T-helper 1 cell (primary cell): Measurements from ENCODE around the gene PPID.
"Not testable (repeated sequence)": the region's sequence is repeated elsewhere in the genome, so short reads cannot be mapped to it uniquely, and the experiment has no call there.

Source experiments
- DNase-seq, 5 donors: peaks; one replicate each; pipeline ENCODE4 v3.0.0-alpha.2; 2012 to 2020
- total RNA-seq, 4 donors: gene quantifications; one replicate each; lab custom pipeline; 2026; lab: John Stamatoyannopoulos, UW

Gene PPID
- 17.9 to 29.9 (median 25.6) reads per million in 4 donors for total RNA-seq

- peak; percentile 61 to 89 (median 72) for DNase-seq
These were observed at the start of gene PPID for GRCh38 chr4:158722917-158723793. Gene PPID, minus strand, starts transcription at chr4:158723396. Its CDS starts 108 bp downstream, at chr4:158723288.

- no peak for DNase-seq
These were observed 48.6 kb upstream of the PPID start for GRCh38 chr4:158771776-158772175.

GRCh38 chr4:158770671-158771070 lies 47.5 kb upstream of the PPID start:
- no peak for DNase-seq

DNA sequence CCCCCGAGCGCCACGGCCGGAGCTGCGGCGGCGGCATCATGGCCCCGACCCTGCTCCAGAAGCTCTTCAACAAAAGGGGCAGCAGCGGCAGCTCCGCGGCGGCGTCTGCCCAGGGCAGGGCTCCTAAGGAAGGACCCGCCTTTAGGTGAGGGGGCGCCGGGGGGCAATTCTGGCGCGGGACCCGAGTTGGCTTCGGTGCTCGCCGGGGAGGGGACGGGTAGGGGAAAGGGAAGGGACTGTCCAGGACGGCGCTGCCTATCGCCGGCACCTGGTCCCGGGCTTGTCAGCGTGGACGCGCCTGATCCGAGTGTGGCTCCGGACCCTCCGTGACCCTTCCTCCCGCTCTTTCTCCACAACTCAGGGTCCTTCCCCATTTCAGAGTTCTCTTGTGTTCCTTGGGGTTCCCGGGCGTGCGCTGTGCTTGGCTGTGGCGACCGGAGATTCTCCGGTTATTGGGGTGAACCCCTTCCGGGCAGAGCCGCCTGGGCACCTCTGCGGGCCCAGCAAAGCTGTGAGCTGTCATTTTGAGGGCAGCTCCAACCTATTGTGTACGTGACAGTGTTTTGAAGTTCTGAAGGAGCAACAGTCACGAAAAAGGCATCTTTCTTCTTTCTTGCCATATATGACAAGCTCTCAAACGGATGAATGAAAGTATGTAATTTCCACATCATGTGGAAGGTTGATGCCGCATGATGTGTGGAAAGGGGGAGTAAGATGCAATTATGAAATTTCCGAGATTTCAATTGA lies 46.2 kb upstream of the PPID start:
- peak; percentile 12 to 63 (median 29) for DNase-seq

GRCh38 chr4:158768555-158769174 lies 45.5 kb upstream of the PPID start, which contains the start of gene FNIP2:
Gene FNIP2, plus strand, starts transcription at chr4:158769026. Its CDS starts 187 bp downstream, at chr4:158769213.
- peak; percentile 65 to 77 (median 69) for DNase-seq

GRCh38 chr4:158767451-158767850 lies 44.3 kb upstream of the PPID start:
- no peak for DNase-seq

GRCh38 chr4:158766434-158767044 lies 43.3 kb upstream of the PPID start:
- no peak for DNase-seq

DNA sequence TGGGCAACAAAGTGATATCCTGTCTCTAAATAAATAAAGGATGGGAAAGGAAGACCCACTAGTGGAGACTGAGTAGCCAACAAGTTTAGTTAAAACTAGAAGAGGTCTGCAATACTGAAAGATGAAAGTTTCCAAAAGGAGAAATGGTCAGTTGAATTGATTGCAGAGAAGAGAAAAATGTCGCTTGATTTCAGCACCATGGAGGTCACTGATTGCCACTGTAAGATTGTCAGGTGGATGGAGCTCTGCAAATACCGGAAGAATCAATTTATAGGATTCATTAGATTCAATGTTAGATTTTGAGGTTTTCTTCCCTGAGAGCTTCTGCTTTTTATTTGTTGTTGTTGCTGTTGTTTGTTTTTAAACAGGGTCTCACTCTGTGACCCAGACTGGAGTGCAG lies 40.3 kb upstream of the PPID start:
- DNase-seq = no peak

GRCh38 chr4:158762553-158762952 lies 39.4 kb upstream of the PPID start:
- DNase-seq = no peak

DNA sequence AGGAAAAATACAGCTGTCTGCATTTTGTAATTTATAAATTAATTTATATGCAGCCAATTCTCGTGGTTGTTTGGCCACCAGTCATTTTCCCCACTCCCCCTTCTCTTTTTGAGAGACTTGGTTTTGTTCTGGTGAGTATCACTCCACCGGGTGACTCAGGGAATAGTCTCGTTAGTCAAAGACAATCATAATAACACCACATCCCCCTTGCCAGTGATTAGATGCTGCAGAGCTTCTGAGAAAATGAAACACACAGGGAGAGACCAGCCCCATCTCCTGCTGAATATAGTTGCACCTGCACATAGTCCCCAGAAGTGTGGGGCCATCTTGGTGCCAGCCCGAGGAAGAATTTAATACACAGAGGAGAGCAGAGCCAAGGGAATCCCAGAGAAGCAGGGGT lies 37.7 kb upstream of the PPID start:
- peak in 1 of 5 donors; percentile 19 for DNase-seq

DNA sequence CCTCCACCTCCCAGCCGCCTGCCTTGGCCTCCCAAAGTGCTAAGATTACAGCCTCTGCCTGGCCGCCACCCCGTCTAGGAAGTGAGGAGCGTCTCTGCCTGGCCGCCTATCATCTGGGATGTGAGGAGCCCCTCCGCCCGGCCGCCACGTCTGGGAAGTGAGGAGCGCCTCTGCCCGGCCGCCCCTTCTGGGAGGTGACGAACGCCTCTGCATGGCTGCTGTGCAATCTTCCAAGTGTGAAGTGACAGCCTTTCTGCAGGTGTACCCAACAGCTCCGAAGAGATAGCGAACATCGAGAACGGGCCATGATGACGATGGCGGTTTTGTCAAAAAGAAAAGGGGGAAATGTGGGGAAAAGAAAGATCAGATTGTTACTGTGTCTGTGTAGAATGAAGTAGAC lies 36.3 kb upstream of the PPID start:
- DNase-seq = not testable (repeated sequence)

GRCh38 chr4:158758703-158759102 lies 35.5 kb upstream of the PPID start:
- DNase-seq = no peak

DNA sequence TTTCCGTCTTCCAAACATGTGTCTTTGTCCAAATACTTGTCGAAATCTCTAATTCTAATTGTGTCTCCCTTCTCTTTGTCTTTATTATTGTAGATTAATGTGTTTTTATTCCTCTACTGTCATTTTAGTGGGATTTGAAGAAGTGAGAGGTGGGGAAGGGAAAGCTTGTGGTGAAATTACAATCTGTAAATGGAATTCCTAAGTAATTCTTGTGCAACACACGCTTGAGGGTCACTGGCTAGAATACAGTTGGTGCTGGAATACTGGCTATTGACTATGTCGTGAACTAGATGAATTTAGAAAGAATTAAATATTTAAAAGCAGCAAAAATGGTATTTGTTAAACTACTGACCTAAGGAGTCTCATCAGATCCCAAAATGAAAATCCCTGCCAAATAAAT lies 34.9 kb upstream of the PPID start:
- no peak for DNase-seq

- DNase-seq = no peak
These were observed 33.4 kb upstream of the PPID start for GRCh38 chr4:158756588-158756987.

- not testable (repeated sequence) for DNase-seq
These were observed 32.6 kb upstream of the PPID start for GRCh38 chr4:158755819-158756218.

DNA sequence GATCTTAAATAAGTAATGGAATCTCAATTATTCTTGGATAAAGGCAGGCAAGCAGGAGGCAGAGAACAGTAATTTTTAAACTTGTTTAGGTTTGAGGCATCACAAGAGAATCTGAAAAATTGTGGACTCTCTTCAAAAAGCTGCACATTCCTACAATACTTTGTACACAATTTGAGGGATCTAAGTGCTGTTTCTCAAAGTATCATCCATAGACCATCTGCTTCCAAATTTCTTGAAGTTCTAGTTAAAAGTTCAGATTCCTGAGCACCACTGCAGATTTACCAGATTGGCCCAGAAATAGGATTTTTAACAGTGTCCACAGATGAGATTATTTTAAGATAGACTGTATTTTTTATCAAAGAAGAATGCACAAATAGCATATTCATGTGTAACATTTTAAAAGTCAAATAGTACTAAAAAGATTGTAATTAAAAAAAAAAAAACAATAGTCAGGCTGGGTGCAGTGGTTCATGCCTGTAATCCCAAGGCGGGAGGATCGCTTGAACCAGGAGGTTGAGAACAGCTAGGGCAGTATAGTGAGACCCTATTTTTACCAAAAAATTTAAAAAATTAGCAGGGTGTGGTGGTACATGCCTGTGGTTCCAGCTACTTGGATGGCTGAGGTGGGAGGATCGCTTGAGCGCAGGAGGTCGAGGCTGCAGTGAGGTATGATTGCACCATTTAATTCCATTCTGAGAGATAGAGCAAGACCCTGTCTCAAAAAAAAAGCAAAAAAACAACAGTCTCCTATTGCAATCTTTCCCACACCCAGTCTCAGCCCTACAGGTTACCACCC lies 31.4 kb upstream of the PPID start:
- DNase-seq = no peak

GRCh38 chr4:158750379-158750778 lies 27.2 kb upstream of the PPID start:
- no peak for DNase-seq

- DNase-seq = not testable (repeated sequence)
These were observed 23.3 kb upstream of the PPID start for GRCh38 chr4:158746537-158746936.

GRCh38 chr4:158741326-158742021 lies 18.3 kb upstream of the PPID start:
- no peak for DNase-seq

GRCh38 chr4:158739600-158739999 lies 16.4 kb upstream of the PPID start:
- no peak for DNase-seq

- no peak for DNase-seq
These were observed 15.7 kb upstream of the PPID start for GRCh38 chr4:158738866-158739265.
